K562 (cell line): ENCODE results near the gene ADSS1. TPM values are rescaled to one million over a fixed set of nuclear protein-coding genes. Genes with fewer than 3 reads are reported as not detected.

Experiments used
- ATAC-seq: fragments of 200-7000 bp; cut with Tn5 transposase; 3 replicates; pipeline ENCODE4 v1.9.1; 2020; ENCODE audit warnings: moderate library complexity
- BruUV-seq: library from RNA; stranded (reverse); fragments of 400-500 nt; replicated peaks from 2 replicates; lab custom pipeline; 2021; lab: Mats Ljungman, UMichigan
- CTCF ChIA-PET: fragments of 300-600 bp; formaldehyde crosslinking; extraction: SDS; loops from one replicate; lab custom pipeline; 2021; ENCODE audit warnings: low intra/inter-chr PET ratio; lab: Yijun Ruan, JAX
- POLR2A ChIA-PET: fragments of 300-600, 350-650 bp; sonication (Branson Sonifier 250); formaldehyde crosslinking; extraction: SDS; loops from one replicate; lab custom pipeline; 2021; ENCODE audit warnings: antibody characterized with exemption, inconsistent platforms; lab: Yijun Ruan, JAX
- DNase-seq, 4 experiments: peaks; one replicate each; pipeline versions ENCODE4 v3.0.0 to v3.0.0-alpha.2; 2011 to 2018; ENCODE audit warnings: low spot score in 3 of 4, mixed read lengths in 3 of 4; ENCODE audit errors: extremely low read depth in 1 of 4
- FAIRE-seq: peaks from 2 replicates; lab custom pipeline; 2011; peaks lifted over from hg19 to GRCh38; lab: Jason Lieb, UNC
- H2AFZ ChIP-seq: 2 replicates; pipeline ENCODE4 v1.6.0; 2011; ENCODE audit warnings: low read depth, low read length, control low read depth, inconsistent platforms
- H3K27ac ChIP-seq: fragments of 200-600 bp; 3 replicates; pipeline ENCODE4 v1.8.0; 2011; ENCODE audit warnings: low read depth, mild to moderate bottlenecking, control low read depth, inconsistent platforms, low read length, moderate library complexity, mixed read lengths; ENCODE audit errors: extremely low read depth
- H3K27me3 ChIP-seq, 2 experiments: fragments of 300-600 bp in 1 of 2; 2 replicates in 1 of 2; 3 replicates in 1 of 2; pipeline versions ENCODE4 v1.6.0 to v1.8.0; 2011; ENCODE audit warnings: inconsistent platforms in 2 of 2, low read length in 2 of 2, mild to moderate bottlenecking in 1 of 2, mixed read lengths in 1 of 2, moderate library complexity in 1 of 2; ENCODE audit not compliant: control insufficient read depth in 2 of 2, insufficient read depth in 2 of 2
- H3K36me3 ChIP-seq: fragments of 300-600 bp; 3 replicates; pipeline ENCODE4 v1.8.0; 2011; ENCODE audit warnings: mild to moderate bottlenecking, low read length, inconsistent platforms; ENCODE audit not compliant: control insufficient read depth, insufficient read depth
- H3K4me1 ChIP-seq, 2 experiments: fragments of 200-600 bp in 1 of 2; replicated peaks in 1 of 2; 2 replicates in 1 of 2; 3 replicates in 1 of 2; pipeline versions ENCODE4 v1.5.1 to v1.8.0; 2011; ENCODE audit warnings: inconsistent platforms in 2 of 2, low read length in 2 of 2, mild to moderate bottlenecking in 1 of 2, mixed read lengths in 1 of 2, moderate library complexity in 1 of 2; ENCODE audit not compliant: control insufficient read depth in 2 of 2, insufficient read depth in 2 of 2
- H3K4me2 ChIP-seq: 2 replicates; pipeline ENCODE4 v1.6.1; 2011; ENCODE audit warnings: low read length, control low read depth, inconsistent platforms, mixed read lengths; ENCODE audit not compliant: insufficient read depth
- H3K4me3 ChIP-seq: fragments of 200-600 bp; sonication (generic), shearing (Covaris generic); 2 replicates; pipeline ENCODE4 v1.5.1; 2016; ENCODE audit warnings: control low read depth, inconsistent platforms
- H3K79me2 ChIP-seq: fragments of 200-600 bp; 3 replicates; pipeline ENCODE4 v1.8.0; 2011; ENCODE audit warnings: low read length, inconsistent platforms; ENCODE audit not compliant: control insufficient read depth, insufficient read depth
- H3K9ac ChIP-seq, 2 experiments: 2 replicates each; pipeline versions ENCODE4 v1.6.0 to v1.6.1; 2011; ENCODE audit warnings: low read depth in 2 of 2, low read length in 2 of 2, control low read depth in 1 of 2, inconsistent platforms in 1 of 2, mild to moderate bottlenecking in 1 of 2, mixed read lengths in 1 of 2; ENCODE audit not compliant: insufficient read depth in 1 of 2
- H3K9me1 ChIP-seq: one replicate; pipeline ENCODE4 v1.6.0; 2011; ENCODE audit warnings: inconsistent platforms, mild to moderate bottlenecking, low read length, moderate library complexity; ENCODE audit not compliant: control insufficient read depth, insufficient read depth
- H3K9me3 ChIP-seq: replicated peaks from 2 replicates; pipeline ENCODE4 v1.5.1; 2011; ENCODE audit warnings: low read depth, low read length, inconsistent platforms; ENCODE audit not compliant: control insufficient read depth, insufficient read depth
- H4K20me1 ChIP-seq: replicated peaks from 2 replicates; pipeline ENCODE4 v1.6.1; 2011; ENCODE audit warnings: low read length, inconsistent platforms, mixed read lengths; ENCODE audit not compliant: control insufficient read depth, insufficient read depth
- CREBBP ChIP-seq: IDR thresholded peaks from one replicate; pipeline ENCODE4 v1.6.1; 2012; ENCODE audit warnings: low read depth, mild to moderate bottlenecking, control low read depth, inconsistent platforms, low read length
- FOXP1 ChIP-seq: sonication (generic); formaldehyde crosslinking; IDR thresholded peaks from 2 replicates; pipeline ENCODE4 v1.8.0; 2022; ENCODE audit warnings: mild to moderate bottlenecking, missing genetic modification reagents
- GABPA ChIP-seq: fragments of 200-800 bp; sonication (Bioruptor generic); conservative IDR thresholded peaks from 2 replicates; pipeline ENCODE4 v1.6.1; 2016; ENCODE audit warnings: low read depth, missing genetic modification characterization, missing compliant biosample characterization
- MAFF ChIP-seq: IDR thresholded peaks from 2 replicates; pipeline ENCODE4 v1.6.1; 2012; ENCODE audit warnings: low read length, improper control_type of control experiment
- NFATC3 ChIP-seq: fragments of 450-650 bp; IDR thresholded peaks from 2 replicates; pipeline ENCODE4 v1.6.1; 2017; ENCODE audit warnings: mild to moderate bottlenecking
- ZBTB7A ChIP-seq: IDR thresholded peaks from 2 replicates; pipeline ENCODE4 v1.6.1; 2011; ENCODE audit warnings: low read depth, mild to moderate bottlenecking, low read length, moderate library complexity, borderline replicate concordance; ENCODE audit not compliant: control insufficient read depth
- WGBS: fragments of 100-300 bp; shearing (Covaris generic); methylation state at CpG from one replicate; pipeline ENCODE4 v1.1.6; 2016; ENCODE audit warnings: low coverage, mixed read lengths; ENCODE audit not compliant: insufficient coverage; ENCODE audit errors: missing lambda C conversion rate; 5-methylcytosine and 5-hydroxymethylcytosine counted together
- in situ Hi-C: fragments of 300-500 bp; cut with MboI; formaldehyde crosslinking; loops from 4 replicates; pipeline ENCODE4 v1.15.0; 2018; ENCODE audit warnings: inconsistent platforms, mixed read lengths
- intact Hi-C: fragments of 100-400 bp; cut with micrococcal nuclease; formaldehyde crosslinking; loops from 2 replicates; pipeline ENCODE4 v1.14.2; 2022
- polyA plus RNA-seq, 8 experiments: library from polyadenylated mRNA; depleted of rRNA in 4 of 8; stranded (reverse) in 5 of 8; unstranded in 3 of 8; fragments of >200 nt; fragmentation: Nextera tagmentation in 2 of 8; fragmentation: Illumina TruSeq in 1 of 8; extraction: Ambion mirVana in 2 of 8; extraction: Trizol in 1 of 8; gene quantifications; 2 replicates each; pipeline versions ENCODE4 v1.2.1 to v1.2.3, GENCODE V29; 2011 to 2014; ENCODE audit warnings: inconsistent platforms in 1 of 8, missing spikeins in 1 of 8
- total RNA-seq, 7 experiments: library from RNA; depleted of rRNA in 6 of 7; stranded (reverse); fragments of >200 nt in 6 of 7; fragmentation: Illumina TruSeq in 2 of 7; extraction: Trizol in 2 of 7; gene quantifications; 2 replicates each; pipeline versions ENCODE4 v1.2.1 to v1.2.3, GENCODE V29; 2011 to 2021; ENCODE audit warnings: low replicate concordance in 1 of 7
- TF ChIP-seq, protein P1 (sequence below): fragments of 250-450 bp; sonication (Bioruptor Pico); IDR thresholded peaks from 2 replicates; pipeline ENCODE4 v1.8.0; 2022; ENCODE audit warnings: moderate library complexity, mild to moderate bottlenecking, inconsistent platforms
- TF ChIP-seq, protein P2 (sequence below), 2 experiments: IDR thresholded peaks; 2 replicates each; pipeline ENCODE4 v1.6.1; 2011; ENCODE audit warnings: borderline replicate concordance in 1 of 2, control low read depth in 1 of 2, low read depth in 1 of 2, low read length in 1 of 2, mild to moderate bottlenecking in 1 of 2, mixed read lengths in 1 of 2, moderate library complexity in 1 of 2; ENCODE audit not compliant: insufficient read depth in 1 of 2, insufficient read length in 1 of 2, poor library complexity in 1 of 2, severe bottlenecking in 1 of 2; ENCODE audit errors: extremely low read depth in 1 of 2
- TF ChIP-seq, protein P3 (sequence below), 2 experiments: fragments of 200-800 bp in 1 of 2; sonication (Bioruptor generic) in 1 of 2; sonication (generic) in 1 of 2; formaldehyde crosslinking in 1 of 2; IDR thresholded peaks in 1 of 2; conservative IDR thresholded peaks in 1 of 2; 2 replicates each; pipeline versions ENCODE4 v1.5.0 to v1.6.1; 2016 to 2020; ENCODE audit warnings: missing compliant biosample characterization in 1 of 2, missing genetic modification characterization in 1 of 2, missing genetic modification reagents in 1 of 2
- TF ChIP-seq, protein P4 (sequence below): fragments of 250-450 bp; sonication (Bioruptor Pico); IDR thresholded peaks from 2 replicates; pipeline ENCODE4 v1.4.0; 2020

Gene ADSS1
- total and polyA plus RNA-seq, 9 of the 15 experiments (the other 6 are each of a cell fraction or from before 2014, with no cell fraction given), result 0.53 to 5.9 (median 3.9) TPM

DNA sequence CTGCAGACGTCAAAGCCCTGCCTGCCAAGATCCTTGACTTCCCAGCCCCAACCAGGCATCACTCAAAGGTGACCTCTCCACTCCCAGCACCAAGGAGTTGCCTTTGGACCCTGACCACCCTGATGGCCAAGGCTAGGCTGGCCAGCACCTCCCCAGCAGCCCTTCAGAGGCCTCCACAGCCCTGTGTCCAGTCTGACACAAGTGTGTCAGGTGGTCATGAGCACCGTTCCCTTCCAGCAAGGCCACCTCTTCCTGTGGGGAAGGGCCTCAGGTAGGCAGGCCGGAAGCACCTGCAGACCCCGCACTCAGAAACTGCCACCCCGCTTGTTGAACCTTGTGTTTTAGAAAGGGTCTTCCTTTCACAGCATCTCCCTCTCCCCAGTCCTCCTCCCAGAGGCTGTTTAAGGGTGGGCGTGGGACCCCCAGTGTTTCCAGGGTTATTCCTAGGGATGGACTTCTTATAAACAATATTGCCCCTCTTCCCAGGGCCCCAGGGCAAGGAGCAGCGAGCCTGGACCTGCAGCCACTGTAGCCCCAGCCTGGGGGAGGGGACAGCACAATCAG is 47.8 kb upstream of the ADSS1 start:
- no TSS peak for BruUV-seq
- peaks cover 2 to 7% of the 10 kb centered on the region in 2 experiments; a peak in 3 of 5 replicates for H3K27me3 ChIP-seq
- DNase-seq (no peak), FAIRE-seq (no peak), ATAC-seq (no peak)
- 66% methylated on average over 7 of the region's 7 CpGs for WGBS
- H2AFZ ChIP-seq, result peak overlapping the region; percentile 72; the same call in 1 of the 2 replicates
- H3K9me1 ChIP-seq, result no peaks in the 10 kb centered on the region
- no peaks in the 10 kb centered on the region for H3K9me3 ChIP-seq
- H4K20me1 ChIP-seq, result no peaks in the 10 kb centered on the region
- H3K27ac ChIP-seq, result no peak overlapping the region
- in situ Hi-C loops (no loop called here), intact Hi-C loops (no loop called here)
- H3K4me2 ChIP-seq, result no peak overlapping the region
- H3K4me3 ChIP-seq, result no peak overlapping the region
- H3K36me3 ChIP-seq, result no peaks in the 10 kb centered on the region
- ChIA-PET CTCF (no interaction called here), POLR2A (no interaction called here)
- H3K9ac ChIP-seq, result peak overlapping the region in 1 of 2 experiments; percentile 77; a peak in 3 of 4 replicates
- H3K79me2 ChIP-seq, result no peaks in the 10 kb centered on the region
- peaks cover 32 to 56% of the 10 kb centered on the region in 2 experiments for H3K4me1 ChIP-seq
- TF ChIP-seq FOXP1 (CRISPR knock-in tag), result no peak
- no peak for TF ChIP-seq NFATC3
- TF ChIP-seq, protein P1, sequence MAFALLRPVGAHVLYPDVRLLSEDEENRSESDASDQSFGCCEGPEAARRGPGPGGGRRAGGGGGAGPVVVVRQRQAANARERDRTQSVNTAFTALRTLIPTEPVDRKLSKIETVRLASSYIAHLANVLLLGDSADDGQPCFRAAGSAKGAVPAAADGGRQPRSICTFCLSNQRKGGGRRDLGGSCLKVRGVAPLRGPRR (CRISPR knock-in tag), result no peak
- TF ChIP-seq MAFF, result no peak
- TF ChIP-seq GABPA (tag), result no peak
- TF ChIP-seq, protein P2, sequence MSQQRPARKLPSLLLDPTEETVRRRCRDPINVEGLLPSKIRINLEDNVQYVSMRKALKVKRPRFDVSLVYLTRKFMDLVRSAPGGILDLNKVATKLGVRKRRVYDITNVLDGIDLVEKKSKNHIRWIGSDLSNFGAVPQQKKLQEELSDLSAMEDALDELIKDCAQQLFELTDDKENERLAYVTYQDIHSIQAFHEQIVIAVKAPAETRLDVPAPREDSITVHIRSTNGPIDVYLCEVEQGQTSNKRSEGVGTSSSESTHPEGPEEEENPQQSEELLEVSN (IDR thresholded peaks at IDR 0.05; ENCODE audit: borderline replicate concordance in 1 of 2, extremely low read depth in 1 of 2, insufficient read depth in 1 of 2, insufficient read length in 1 of 2, low read depth in 1 of 2, low read length in 1 of 2, poor library complexity in 1 of 2, severe bottlenecking in 1 of 2), result no peak
- no peak for TF ChIP-seq CREBBP
- TF ChIP-seq, protein P3, sequence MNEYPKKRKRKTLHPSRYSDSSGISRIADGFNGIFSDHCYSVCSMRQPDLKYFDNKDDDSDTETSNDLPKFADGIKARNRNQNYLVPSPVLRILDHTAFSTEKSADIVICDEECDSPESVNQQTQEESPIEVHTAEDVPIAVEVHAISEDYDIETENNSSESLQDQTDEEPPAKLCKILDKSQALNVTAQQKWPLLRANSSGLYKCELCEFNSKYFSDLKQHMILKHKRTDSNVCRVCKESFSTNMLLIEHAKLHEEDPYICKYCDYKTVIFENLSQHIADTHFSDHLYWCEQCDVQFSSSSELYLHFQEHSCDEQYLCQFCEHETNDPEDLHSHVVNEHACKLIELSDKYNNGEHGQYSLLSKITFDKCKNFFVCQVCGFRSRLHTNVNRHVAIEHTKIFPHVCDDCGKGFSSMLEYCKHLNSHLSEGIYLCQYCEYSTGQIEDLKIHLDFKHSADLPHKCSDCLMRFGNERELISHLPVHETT (CRISPR knock-in tag; conservative IDR thresholded peaks at IDR 0.05 in 1 of 2, IDR thresholded peaks at IDR 0.05 in 1 of 2), result no peak
- TF ChIP-seq, protein P4, sequence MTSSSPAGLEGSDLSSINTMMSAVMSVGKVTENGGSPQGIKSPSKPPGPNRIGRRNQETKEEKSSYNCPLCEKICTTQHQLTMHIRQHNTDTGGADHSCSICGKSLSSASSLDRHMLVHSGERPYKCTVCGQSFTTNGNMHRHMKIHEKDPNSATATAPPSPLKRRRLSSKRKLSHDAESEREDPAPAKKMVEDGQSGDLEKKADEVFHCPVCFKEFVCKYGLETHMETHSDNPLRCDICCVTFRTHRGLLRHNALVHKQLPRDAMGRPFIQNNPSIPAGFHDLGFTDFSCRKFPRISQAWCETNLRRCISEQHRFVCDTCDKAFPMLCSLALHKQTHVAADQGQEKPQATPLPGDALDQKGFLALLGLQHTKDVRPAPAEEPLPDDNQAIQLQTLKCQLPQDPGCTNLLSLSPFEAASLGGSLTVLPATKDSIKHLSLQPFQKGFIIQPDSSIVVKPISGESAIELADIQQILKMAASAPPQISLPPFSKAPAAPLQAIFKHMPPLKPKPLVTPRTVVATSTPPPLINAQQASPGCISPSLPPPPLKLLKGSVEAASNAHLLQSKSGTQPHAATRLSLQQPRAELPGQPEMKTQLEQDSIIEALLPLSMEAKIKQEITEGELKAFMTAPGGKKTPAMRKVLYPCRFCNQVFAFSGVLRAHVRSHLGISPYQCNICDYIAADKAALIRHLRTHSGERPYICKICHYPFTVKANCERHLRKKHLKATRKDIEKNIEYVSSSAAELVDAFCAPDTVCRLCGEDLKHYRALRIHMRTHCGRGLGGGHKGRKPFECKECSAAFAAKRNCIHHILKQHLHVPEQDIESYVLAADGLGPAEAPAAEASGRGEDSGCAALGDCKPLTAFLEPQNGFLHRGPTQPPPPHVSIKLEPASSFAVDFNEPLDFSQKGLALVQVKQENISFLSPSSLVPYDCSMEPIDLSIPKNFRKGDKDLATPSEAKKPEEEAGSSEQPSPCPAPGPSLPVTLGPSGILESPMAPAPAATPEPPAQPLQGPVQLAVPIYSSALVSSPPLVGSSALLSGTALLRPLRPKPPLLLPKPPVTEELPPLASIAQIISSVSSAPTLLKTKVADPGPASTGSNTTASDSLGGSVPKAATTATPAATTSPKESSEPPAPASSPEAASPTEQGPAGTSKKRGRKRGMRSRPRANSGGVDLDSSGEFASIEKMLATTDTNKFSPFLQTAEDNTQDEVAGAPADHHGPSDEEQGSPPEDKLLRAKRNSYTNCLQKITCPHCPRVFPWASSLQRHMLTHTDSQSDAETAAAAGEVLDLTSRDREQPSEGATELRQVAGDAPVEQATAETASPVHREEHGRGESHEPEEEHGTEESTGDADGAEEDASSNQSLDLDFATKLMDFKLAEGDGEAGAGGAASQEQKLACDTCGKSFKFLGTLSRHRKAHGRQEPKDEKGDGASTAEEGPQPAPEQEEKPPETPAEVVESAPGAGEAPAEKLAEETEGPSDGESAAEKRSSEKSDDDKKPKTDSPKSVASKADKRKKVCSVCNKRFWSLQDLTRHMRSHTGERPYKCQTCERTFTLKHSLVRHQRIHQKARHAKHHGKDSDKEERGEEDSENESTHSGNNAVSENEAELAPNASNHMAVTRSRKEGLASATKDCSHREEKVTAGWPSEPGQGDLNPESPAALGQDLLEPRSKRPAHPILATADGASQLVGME (CRISPR knock-in tag), result no peak
- no peak for TF ChIP-seq ZBTB7A
